HG03135 (cell line): ENCODE data around the gene STOML2.

Experiments used
- ATAC-seq: cut with Tn5 transposase; IDR thresholded peaks from one replicate; pipeline ENCODE4 v1.9.1; 2021; ENCODE audit warnings: mild to moderate bottlenecking, moderate library complexity; ENCODE audit not compliant: unreplicated experiment

STOML2 gene

GRCh38 chr9:35107297-35108290 is 4.7 kb upstream of the STOML2 start:
- no peak for ATAC-seq

GRCh38 chr9:35106343-35106730 is 3.4 kb upstream of the STOML2 start:
- ATAC-seq, result no peak

GRCh38 chr9:35105571-35106342 is 2.8 kb upstream of the STOML2 start:
- no peak for ATAC-seq

GRCh38 chr9:35105126-35105525 is 2.2 kb upstream of the STOML2 start:
- no peak for ATAC-seq

- ATAC-seq, result no peak
Measured at GRCh38 chr9:35104586-35104985, 1.7 kb upstream of the STOML2 start.

GRCh38 chr9:35103660-35104191 is 795 bp upstream of the STOML2 start:
- ATAC-seq, result no peak

- ATAC-seq, result peak; percentile 3
Measured at GRCh38 chr9:35102465-35102768, 514 bp downstream of the STOML2 start.

- no peak for ATAC-seq
Measured at GRCh38 chr9:35097573-35097972, 5.4 kb downstream of the STOML2 start.

- peak; percentile 82 for ATAC-seq
Measured at GRCh38 chr9:35096035-35096849, 6.7 kb downstream of the STOML2 start, which contains the start of gene PIGO. Gene PIGO (minus strand): TSS chr9:35096591. CDS start chr9:35095565, 1,026 bp downstream.

GRCh38 chr9:35091536-35091935 is 11.4 kb downstream of the STOML2 start:
- no peak for ATAC-seq

GRCh38 chr9:35089434-35089833 is 13.5 kb downstream of the STOML2 start:
- no peak for ATAC-seq

GRCh38 chr9:35085078-35085477 is 17.9 kb downstream of the STOML2 start:
- no peak for ATAC-seq

GRCh38 chr9:35079426-35080341 is 23.2 kb downstream of the STOML2 start, which contains the start of gene FANCG:
Gene FANCG (minus strand): TSS chr9:35079942. CDS start chr9:35079524, 418 bp downstream.
- peak; percentile 80 for ATAC-seq

GRCh38 chr9:35079041-35079425 is 23.9 kb downstream of the STOML2 start:
- ATAC-seq, result no peak

- ATAC-seq, result no peak
Measured at GRCh38 chr9:35078066-35078465, 24.9 kb downstream of the STOML2 start.

- no peak for ATAC-seq
Measured at GRCh38 chr9:35076848-35077247, 26.1 kb downstream of the STOML2 start.

GRCh38 chr9:35075358-35075757 is 27.6 kb downstream of the STOML2 start:
- ATAC-seq, result no peak

GRCh38 chr9:35074791-35075190 is 28.1 kb downstream of the STOML2 start:
- no peak for ATAC-seq

- ATAC-seq, result no peak
Measured at GRCh38 chr9:35074141-35074540, 28.8 kb downstream of the STOML2 start.

GRCh38 chr9:35073279-35073612 is 29.7 kb downstream of the STOML2 start:
- no peak for ATAC-seq
